Germinal center (tissue), 1 donor: ENCODE results near the gene PYCR2.
"Not testable (repeated sequence)": the region's sequence is repeated elsewhere in the genome, so short reads cannot be mapped to it uniquely, and the experiment has no call there.

Source experiments
- DNase-seq: peaks from one replicate; pipeline ENCODE4 v3.0.0; 2012; ENCODE audit warnings: mixed read lengths, low spot score

PYCR2 gene

DNA sequence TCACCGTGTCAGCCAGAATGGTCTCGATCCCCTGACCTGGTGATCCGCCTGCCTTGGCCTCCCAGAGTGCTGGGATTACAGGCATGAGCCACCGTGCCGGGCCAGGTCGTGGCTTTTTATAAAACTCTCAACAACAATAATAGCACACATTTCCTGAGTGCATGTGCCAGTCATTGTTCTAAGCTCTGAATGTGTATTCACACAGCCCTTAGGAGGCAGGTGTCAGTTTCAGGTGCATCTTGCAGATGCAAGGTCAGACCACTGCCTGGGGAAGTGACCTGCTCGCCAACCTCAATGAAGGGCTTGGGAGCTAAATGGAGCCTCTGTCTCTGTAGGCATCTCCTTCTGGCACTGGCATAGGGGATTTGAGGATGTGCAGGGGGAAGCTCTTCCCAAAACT, 18.5 kb upstream of the PYCR2 start:
- DNase-seq, result peak; percentile 36

DNA sequence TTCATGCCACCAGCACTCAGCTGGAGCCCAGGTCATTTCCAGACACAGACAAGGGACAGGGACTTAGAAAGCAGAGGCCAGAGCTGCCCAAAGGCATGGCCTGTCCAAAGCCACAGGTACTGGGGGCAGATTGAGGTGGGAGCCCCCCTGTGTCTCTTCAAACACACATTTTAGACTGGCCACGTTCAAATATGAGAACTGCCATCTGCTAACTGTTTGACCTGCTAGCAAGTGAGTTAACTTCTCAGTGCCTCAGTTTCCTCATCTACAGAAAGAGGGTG, 17.8 kb upstream of the PYCR2 start:
- no peak for DNase-seq

DNA sequence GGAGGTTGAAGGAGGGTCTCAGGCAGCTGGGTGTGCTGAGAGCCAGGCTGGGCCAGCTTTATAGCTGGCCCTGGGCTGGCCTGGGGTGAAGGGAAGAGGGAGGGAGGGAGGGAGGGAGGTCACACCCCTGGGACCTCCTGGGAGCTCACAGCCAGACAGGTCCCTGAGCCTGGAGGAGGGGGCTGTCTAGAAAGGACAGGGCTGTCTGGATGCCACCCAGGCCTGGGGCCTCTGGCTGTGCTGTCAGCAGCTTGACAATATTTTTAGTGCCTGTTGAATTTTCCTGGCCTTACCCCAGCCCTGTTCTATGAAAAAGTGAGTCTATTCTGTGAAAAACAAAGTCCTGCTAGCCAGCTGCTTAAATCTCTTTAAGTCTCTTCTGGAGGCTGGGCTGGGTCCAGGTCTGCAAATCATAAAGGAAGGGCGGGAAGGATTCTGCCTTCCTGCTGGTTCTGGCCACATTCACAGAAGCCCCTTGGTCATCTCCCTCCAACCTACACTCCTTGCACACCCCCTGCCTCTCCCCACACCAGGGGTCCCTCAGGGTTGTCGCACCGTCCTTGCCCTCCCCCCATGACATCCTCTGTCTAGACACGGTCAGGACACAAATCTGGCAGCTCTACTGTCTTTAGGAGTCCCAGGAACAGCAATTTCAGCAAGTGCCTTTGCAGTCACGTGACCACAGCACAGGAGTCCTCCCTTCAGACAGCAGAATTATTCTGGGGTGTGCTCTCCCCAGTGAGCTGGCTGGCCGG, 17.3 kb upstream of the PYCR2 start, which contains the start of gene LEFTY2:
Gene LEFTY2 (minus strand): TSS at position 34 of the 755 bp plus-strand sequence. CDS start 80 bp downstream, outside the sequence.
- no peak for DNase-seq

DNA sequence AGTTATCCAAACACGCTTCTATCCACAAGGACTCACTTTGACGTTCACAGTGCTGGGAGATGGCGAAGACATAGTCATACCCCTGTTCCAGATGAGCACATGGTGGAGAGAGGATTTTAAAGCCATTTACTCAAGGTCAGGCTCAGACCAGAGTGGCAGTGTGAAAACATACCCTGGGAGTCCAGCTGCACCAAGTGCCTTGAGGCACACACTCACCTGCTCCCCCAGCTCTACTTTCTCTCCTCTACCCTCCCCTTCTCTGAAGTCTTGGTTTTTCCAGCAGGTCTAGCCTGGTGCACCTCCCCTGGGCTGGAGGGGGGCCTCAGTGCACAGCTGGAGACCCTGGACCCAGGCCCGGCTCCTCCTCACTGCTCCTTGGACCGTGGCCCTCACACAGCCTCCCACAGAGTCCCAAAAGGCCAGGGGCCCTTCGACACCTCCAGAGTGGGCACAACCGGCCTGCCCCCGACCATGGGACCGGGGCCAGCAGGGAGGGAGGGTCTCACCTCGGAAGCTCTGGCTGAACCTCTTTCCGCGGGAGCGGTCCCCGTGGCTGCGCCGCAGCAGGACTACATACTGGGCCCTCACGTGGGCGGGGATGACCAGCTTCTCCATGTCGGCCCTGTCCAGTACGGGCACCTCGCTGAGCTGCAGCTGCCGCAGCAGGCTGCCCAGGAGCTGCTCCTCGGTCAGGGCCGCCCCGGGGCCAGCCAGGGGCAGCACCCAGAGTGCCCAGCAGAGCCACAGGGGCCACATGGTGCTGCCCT, 16.5 kb upstream of the PYCR2 start:
- no peak for DNase-seq

DNA sequence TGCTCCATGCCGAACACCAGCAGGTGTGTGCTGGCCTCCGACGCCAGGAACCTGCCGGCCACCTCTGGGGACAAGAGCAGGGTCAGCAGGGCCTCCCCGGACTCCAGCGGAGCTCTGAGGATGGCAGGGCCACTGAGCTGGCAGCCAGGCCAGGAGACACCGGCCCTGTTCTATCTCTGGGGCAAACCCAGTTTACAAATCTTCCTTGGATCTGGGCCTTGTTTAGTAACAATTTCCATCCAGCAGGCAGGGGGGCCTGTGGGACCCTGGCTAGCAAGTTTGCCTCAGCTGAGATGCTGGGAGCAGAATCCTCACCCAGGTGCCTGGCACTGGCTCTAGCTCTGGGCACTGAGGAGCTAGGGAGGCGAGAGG, 15.9 kb upstream of the PYCR2 start:
- DNase-seq, result not testable (repeated sequence)

DNA sequence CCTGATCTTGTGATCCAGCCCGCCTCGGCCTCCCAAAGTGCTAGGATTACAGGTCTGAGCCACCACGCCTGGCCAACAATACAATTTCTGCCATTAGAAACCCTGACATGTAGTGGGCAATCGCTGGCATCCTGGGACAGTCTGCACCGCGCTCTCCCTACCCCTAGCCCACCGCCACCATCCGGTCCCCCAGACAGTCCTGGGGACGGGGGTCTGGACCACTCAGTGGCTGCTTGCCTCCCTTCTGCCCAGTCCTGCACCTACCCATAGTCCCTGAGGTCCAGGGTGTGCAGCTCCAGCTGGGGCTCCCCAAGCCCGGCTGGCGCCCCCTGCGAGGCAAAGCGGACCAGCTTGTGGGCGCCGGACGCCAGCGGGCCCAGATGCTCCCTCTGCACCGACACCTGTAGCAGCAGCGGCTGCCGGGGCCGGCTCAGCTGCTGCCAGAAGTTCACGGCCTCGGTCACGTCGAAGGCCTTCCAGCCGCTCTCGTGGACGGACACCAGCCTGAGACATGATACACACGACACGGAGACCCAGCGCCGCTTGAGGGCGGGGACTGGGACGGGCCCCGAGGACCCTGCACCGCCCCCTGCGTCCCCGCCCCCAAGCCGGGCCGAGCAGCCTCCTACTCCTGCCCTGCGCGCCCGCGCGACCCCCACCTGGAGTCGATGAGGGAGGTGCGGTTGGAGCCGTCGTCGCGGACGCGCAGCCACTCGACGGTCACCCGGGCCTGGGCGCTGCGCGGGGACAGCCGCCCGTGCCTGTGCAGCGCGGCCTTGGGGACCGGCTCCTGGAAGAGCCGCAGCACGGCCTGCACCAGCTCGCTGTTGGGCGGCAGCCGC, 15.3 kb upstream of the PYCR2 start:
- not testable (repeated sequence) for DNase-seq

DNA sequence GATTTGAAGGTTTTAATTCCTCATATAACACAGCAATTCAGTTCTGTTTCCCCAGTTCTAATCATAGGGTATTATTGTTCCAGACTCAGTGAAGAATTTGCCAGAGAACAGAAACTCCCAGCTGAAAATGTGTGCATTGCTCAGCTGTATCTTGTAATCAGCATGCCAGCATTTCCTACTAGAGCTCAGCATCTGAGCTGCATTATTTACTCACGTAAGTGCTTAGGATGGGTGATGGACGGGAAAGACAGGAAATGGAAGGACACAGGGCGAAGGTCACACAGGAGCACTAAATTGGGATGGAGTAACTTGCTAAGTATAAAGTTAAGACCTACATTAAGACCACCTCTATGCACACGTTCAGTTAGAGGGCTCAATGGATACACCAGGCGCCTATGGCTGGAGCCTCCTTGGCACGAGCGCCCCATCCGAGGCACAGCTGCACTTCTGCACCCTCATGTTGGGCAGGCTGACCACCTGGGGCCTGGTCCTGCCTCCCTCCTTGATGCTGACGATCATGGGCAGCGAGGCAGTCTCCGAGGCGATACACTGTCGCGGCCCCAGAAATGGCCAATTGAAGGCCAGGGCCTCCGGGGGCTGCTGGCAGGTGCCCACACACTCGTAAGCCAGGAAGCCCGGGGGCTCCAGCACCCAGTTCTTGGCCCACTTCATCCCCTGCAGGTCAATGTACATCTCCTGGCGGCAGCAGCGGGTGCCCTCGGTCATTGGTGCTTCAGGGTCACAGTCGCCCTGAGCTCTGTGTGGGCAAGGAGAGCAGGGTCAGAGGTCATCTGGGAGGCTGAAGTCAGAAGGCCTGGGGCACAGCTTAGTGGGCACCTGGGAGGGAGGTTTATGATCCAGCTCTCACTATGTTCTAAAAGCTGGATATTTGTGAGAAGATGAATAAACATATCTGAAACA, 13.3 kb upstream of the PYCR2 start:
- DNase-seq, result no peak

DNA sequence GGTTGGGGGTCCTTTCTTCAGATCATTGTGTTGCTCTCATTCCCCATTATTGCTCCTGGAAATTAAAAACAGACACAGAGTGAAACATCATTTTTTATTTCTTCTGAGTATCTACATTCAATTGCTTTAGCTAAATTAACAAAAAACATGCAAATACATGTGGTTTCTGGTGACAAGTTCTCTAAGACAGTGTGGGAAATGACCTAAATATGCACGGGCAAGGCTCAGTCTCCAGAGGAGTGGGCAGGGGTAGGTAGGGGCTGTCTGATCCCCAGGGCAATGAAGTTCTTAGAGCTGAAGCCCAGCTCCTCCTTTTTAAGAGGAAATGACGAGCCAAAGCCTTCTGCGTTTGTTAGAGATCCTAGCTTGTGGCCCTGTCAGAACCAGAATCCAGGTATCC, 12.5 kb upstream of the PYCR2 start:
- no peak for DNase-seq

DNA sequence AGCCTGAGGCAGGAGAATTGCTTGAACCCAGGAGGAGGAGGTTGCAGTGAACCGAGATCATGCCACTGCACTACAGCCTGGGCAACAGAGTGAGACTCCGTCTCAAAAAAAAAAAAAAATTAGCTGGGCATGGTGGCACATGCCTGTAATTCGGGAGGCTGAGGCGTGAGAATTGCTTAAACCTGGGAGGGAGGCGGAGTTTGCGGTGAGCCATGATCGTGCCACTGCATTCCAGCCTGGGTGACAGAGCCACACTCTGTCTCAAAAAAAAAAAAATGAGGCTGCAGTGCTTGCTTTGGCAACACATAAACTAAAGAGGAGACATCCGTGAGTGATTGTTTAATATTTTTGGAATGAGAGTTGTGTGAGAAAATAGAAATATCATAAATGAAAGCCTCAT, 12.0 kb upstream of the PYCR2 start:
- DNase-seq, result not testable (repeated sequence)

DNA sequence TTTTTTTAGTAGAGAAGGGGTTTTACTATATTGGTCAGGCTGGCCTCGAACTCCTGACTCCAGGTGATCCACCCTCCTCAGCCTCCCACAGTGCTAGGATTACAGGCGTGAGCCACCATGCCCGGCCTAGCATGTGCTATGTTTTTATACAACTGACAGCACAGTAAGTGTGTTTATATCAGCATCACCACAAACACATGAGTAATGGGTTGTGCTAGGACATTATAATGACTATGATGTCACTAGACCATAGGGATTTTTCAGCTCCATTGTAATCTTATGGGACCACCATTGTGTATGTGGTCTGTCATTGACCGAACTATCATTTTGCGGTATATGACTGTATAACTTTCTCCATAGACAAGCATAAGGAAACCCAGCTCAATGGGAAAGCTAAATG, 10.7 kb upstream of the PYCR2 start:
- DNase-seq, result no peak

DNA sequence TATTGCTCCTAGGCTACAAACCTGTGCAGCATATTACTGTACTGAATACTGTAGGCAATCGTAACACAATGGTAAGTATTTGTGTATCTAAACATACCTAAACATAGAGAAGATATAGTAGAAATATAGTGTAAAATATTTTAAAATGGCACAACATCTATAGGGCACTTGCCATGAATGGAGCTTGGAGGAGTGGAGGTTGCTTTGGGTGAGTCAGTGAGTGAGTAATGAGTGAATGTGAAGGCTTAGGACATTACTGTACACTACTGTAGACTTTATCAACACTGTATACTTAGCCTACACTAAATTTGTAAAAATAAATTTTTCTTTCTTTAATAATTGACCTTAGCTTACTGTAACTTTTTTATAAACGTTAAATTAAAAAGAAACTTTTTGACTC, 9.0 kb upstream of the PYCR2 start:
- no peak for DNase-seq

DNA sequence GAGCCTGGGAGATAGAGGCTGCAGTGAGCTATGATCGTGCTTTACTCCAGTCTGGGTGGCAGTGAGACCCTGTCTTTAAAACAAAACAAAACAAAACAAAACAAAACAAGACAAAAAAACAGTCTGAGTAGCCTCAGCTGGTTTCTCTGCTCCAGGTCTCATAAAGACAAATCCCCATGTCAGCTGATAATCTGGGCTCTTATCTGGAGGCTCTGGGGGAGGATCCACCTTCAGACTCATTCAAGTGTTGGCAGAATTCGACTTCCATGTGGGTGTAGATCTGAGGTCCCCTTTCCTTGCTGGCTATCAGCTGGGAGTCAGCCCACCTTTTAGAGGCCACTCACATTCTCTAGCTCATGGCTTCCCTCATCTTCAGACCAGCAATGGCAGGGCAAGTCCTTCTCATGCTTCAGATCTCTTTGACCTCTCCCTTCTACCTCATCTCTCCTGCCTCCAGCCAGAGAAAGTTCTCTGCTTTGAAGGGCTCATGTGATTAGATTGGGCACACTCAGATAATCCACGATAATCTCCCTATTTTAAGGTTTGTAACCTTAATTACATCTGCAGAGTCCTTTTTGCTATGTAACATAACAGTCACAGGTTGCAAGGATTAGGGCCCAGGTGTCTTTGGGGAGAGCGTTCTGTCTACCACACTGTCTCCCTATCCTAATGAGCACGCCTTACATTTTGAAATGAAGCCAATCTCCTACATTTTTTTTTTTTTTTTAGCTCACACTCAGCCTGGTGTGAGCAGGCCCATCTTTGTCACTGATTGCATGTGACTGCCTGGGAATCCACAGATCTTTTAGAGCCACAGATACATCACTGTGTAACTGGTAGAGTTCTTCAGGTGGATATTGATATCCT, 7.5 kb upstream of the PYCR2 start:
- no peak for DNase-seq

DNA sequence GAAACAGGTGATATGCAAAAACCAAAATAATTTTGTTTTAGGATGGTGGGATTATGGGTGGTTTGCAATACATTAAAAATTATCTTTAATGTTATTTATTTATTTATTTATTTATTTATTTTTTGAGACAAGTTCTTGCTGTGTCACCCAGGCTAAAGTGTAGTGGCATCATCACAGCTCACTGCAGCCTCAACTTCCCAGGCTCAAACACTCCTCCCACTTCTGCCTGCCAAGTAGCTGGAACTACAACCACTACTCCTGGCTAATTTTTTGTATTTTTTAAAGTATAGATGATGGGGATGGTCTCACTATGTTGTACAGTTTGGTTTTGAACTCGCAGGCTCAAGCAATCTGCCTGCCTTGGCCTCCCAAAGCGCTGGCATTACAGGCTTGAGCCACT, 6.5 kb upstream of the PYCR2 start:
- DNase-seq, result no peak

DNA sequence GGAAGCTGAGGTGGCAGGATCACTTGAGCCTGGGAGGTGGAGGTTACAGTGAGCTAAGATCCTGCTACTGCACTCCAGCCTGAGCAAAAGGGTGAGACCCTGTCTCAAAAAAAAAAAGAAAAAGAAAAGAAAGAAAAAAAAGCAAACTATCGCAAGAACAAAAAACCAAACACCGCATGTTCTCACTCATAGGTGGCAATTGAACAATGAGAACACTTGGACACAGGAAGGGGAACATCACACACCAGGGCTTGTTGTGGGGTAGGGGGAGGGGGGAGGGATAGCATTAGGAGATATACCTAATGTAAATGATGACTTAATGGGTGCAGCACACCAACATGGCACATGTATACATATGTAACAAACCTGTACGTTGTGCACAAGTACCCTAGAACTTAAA, 5.4 kb upstream of the PYCR2 start:
- DNase-seq, result not testable (repeated sequence)

DNA sequence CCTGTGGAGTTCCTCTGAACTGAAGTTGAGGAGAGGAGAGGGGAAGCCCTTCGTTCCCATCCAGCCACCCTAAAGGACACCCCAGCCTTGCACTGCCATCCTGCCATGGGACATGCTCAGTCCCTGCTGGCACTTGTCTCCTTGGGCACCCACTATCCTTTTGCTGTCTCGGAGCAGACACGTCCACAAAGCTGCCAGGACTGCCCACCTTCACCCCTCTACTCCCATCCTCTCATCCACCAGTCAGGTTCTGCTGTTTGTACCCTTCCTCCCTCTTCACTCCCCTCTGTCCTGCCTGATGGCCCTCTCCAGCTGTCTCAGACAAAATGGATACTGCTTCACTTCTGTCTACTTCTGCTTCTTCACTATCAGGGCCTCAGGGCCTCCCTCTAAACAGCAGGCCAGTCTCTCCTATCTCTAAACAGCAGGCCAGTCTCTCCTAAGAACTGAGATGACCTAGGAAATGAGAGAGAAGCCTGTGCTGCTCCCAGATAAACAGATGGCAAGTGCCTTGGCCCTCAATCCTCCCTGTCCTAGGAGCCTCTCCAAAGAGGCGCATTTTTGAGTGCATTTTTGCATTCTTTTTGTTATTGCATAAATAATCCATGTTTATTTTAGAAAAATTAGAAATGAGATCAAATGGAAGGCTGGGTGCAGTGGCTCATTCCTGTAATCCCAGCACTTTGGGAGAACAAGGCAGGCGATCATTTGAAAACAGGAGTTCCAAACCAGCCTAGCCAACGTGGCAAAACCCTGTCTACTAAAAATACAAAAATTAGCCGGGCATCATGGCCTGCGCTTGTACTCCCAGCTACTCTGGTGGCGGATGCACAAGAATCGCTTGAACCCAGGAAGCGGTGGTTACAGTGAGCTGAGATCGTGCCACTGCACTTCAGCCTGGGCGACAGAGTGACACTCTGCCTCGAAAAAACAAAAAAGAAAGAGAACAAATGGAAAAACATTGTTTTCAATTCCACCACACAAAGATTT, 4.4 kb upstream of the PYCR2 start:
- no peak for DNase-seq

DNA sequence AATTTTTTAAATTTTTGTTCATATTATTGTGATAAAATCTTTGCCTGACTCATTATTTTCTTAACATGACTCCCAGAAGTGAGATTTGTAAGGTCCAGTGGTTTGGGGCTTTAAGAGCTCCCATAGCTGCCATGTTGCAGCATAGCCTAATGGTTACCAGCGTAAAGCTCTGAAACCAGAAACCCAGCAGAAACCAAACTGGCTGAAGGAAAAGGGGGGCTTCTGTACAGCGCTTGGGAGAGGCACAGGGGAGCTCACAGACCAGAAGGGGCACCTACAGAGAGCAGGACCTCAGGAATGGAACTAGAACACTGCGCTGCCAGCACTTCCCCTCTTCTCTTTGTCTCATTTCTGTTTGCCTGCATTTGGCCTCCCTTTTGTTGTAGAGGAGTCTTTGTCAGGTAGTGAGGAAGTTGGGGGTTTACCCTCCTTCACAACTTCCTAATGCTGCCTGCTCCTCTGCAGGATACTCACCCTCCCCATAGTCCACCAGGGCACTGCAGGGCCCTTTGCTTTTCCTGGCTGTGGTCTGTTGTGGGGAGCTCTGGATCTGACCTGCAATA, 2.6 kb upstream of the PYCR2 start:
- no peak for DNase-seq

DNA sequence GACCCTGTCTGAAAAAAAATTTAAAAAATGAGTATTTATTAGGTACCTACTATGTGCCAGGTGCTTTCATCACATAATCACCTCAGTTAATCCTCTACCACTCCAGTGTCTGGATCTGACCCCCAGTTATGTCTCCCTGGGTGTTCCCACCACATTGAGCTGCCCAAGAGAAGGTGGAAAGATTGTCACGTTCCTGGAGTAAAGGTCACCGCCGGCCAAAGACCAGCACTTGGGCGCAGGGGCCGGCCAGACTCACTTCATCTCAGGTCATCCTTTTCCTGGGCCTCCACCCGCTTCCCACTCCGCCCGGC, 714 bp downstream of the PYCR2 start:
- no peak for DNase-seq

DNA sequence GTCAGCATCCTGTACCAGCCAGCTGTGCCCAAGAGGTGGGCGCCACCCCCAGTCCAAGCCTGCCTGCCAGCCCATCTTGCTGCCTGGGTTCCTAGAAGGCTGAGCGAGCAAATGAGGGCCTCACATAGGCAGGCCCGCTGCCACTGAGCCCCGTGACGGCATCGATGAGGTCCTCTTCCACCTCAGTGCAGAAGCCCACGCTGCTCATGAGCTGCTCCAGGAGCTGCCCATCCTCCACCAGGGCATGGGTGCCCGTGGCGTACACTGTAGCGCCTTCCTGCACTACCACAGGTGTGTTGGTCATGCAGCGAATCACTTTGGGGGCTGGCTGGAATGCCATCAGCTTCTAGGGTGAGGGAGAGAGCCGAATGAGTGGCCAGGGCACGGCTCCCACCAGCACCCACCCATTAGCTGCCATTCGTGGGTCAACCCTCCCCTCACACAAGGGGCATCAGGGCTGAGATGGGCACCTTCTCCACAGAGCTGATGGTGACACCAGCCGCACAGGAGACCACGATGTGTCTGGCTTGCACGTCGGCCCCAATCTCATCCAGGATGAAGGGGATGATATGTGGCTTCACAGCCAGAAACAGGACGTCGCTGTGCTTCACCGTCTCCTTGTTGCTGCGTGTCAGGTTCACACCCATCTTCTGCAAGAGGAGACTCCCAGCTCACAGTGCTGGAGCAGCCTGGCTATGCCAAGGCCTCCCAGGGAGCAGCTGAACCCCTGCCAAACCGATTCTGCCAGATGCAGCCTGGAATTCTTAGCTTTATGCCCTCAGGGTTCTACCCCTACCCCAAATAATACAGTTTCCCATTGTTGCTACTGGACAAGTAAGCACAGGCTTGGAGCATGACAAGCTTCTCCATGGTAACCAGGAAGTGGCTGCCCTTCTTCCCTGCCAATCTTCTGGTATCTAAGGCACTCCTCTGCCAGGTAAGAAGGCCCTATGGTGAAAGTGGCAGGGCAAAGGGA, 2.0 kb downstream of the PYCR2 start:
- DNase-seq, result no peak
